GM19193 (cell line): ENCODE data around the gene VAV1.
A peak's percentile ranks its signal among the peaks of the same experiment; 100 is the strongest.

ENCODE experiments used
- POLR2A ChIP-seq: IDR thresholded peaks from 4 replicates; pipeline ENCODE4 v1.6.1; 2011; ENCODE audit not compliant: insufficient read depth, insufficient read length; ENCODE audit errors: extremely low read depth

The VAV1 gene

DNA sequence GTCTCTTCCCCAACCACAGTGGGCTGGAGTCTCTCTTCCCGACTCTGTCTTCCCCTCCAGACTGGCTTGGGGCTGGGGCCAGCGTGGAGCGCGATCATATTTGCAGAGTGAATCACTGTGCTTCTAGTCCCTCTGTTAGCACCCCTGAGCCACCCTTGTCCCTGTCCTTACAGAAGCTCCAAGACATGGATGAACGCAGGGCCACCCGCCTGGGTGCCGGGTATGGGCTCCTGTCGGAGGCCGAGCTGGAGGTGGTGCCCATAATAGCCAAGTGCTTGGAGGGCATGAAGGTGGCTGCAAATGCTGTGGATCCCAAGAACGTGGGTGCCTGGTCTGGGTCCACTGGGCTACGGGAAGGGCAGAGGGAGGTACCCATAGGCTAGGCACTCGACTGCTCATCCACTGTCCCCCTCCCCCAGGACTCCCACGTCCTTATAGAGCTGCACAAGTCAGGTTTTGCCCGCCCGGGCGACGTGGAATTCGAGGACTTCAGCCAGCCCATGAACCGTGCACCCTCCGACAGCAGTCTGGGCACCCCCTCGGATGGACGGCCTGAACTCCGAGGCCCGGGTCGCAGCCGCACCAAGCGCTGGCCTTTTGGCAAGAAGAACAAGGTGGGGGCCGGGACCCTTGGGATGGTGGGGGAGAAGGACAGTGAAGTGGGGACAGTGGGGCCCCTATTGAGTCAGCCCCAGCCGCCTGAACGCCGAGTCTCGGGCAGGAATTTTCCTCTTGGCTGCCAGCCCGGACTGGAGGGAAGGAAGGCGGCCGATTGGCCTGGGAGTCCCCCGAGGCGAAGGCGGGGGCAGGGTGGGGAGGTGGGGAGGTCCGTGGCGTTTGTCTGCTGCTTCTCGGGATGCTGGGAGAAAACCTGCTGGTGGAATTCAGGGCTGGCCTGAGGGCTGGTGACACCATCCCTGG, 27.9 kb upstream of the VAV1 start:
- TF ChIP-seq POLR2A = no peak

DNA sequence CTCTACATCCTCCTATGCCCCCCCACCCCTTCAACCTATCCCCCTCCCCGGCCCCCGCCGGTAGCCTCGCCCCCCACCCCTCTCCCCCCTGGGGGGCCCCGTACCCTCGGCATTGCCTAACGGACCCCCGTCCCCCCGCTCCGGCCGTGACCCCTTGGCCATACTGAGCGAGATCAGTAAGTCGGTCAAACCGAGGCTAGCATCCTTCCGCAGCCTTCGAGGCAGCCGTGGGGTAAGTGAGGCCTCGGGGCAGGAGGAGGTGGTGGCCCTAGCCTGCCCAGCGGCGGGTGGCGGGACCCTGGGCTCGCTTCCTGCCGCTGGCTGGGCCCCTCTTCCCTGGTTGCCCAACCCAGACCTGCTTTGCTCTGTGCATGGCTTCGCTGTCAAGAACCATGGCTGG, 26.5 kb upstream of the VAV1 start:
- no peak for TF ChIP-seq POLR2A

DNA sequence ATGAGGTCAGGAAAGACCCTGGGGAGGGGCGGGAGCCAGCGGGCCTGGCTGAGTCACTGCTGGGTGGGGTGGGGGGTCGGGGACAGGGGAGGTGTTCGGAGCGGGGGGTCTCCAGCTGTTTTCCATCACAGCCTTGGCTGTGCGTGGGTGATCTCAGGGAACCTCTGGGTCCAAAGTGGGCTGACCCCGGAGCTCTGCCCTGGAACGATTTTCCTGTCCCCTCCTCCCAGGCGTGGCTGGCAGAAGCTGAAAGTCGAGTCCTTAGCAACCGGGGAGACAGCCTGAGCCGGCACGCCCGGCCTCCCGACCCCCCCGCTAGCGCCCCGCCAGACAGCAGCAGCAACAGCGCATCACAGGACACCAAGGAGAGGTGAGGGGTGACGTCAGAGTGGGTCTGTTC, 22.4 kb upstream of the VAV1 start:
- TF ChIP-seq POLR2A = no peak

GRCh38 chr19:6751189-6751588, 21.3 kb upstream of the VAV1 start:
- no peak for TF ChIP-seq POLR2A

- no peak for TF ChIP-seq POLR2A
Measured at GRCh38 chr19:6752256-6753177, 20.0 kb upstream of the VAV1 start.

- TF ChIP-seq POLR2A = peak; percentile 15
Measured at GRCh38 chr19:6753178-6754031, 19.1 kb upstream of the VAV1 start.

GRCh38 chr19:6754136-6754535, 18.4 kb upstream of the VAV1 start:
- TF ChIP-seq POLR2A = no peak

- TF ChIP-seq POLR2A = no peak
Measured at GRCh38 chr19:6754653-6755463, 17.6 kb upstream of the VAV1 start.

DNA sequence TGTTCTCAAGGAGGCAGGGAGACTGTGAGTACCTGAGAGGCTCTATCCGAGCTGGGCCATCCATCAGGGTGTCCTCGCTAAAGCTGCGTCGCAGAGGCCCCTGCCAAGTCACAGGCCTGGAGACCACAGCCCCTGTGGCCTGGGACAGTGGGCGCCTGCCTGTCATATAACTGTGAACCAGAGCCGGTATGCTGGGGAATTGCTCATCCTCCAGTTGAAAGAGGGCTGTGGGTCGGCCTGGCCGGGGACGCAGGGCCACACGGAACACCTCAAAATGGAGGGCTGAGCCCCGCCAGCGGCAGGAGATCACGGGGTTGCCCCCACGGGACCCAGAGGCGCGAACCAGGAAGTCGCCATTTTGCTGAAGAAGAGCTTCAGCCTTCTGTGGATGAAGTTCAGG, 11.9 kb upstream of the VAV1 start:
- TF ChIP-seq POLR2A = no peak

- TF ChIP-seq POLR2A = no peak
Measured at GRCh38 chr19:6761053-6761676, 11.3 kb upstream of the VAV1 start.

DNA sequence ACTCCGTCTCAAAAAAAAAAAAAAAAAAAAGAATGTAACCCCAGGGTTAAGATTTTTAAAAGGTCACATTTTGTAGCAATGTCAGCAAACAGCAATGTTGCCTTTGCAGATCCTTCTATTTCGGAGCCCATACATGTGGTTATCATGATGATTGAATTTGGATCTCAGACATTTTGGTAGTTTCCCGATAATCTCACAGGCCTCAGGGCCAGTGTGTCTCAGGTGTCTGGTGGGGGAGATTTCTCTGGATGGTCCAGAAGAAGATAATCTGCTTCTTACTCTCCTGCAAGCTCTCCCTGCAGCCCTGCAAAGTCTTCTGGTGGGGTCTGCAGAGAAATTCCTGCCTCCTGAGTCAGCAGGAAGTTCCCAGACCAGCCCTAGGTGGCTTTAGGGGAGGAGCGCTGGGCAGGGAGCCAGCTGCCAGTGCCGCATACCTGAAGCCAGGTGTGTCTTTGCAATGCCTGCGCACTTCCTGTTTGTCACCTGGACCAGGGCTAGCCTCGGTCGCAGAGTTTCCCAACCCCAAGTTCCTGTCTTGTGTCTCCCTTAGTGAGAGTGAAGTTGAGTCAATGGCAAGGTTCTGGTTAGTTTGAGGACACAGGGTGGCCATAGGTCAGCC, 6.7 kb upstream of the VAV1 start:
- TF ChIP-seq POLR2A = no peak

GRCh38 chr19:6766357-6767080, 6.0 kb upstream of the VAV1 start:
- TF ChIP-seq POLR2A = no peak

- no peak for TF ChIP-seq POLR2A
Measured at GRCh38 chr19:6767081-6767356, 5.5 kb upstream of the VAV1 start.
